GM18519 (cell line): ENCODE data around the gene TRPM3.

Experiments used
- ATAC-seq: cut with Tn5 transposase; IDR thresholded peaks from one replicate; pipeline ENCODE4 v1.9.1; 2021; ENCODE audit warnings: mild to moderate bottlenecking, moderate library complexity; ENCODE audit not compliant: unreplicated experiment, low FRiP score

The TRPM3 gene

GRCh38 chr9:70569070-70569772 lies 552.2 kb downstream of the TRPM3 start:
- ATAC-seq: no peak

GRCh38 chr9:70567511-70567910 lies 553.9 kb downstream of the TRPM3 start:
- no peak for ATAC-seq

DNA sequence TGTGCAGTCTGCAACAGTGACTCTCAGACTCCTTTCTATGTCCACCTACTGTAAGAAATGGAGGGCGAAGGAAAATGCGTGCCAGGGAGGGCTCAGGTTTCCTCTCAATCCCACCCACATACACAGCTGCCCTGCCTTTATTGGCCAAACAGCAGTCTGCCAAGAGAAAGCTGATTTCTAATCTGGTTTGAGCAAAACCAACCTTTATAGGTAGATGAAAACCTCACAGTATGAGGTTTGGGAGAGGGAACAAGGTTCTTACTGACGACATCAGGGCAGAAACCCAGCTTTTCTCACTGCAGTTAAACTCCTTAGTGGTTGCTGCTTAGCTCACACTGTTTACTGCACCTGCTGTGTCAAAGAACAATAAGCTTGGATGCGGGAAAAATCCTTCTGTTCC lies 554.7 kb downstream of the TRPM3 start:
- no peak for ATAC-seq

GRCh38 chr9:70566066-70566465 lies 555.4 kb downstream of the TRPM3 start:
- no peak for ATAC-seq

DNA sequence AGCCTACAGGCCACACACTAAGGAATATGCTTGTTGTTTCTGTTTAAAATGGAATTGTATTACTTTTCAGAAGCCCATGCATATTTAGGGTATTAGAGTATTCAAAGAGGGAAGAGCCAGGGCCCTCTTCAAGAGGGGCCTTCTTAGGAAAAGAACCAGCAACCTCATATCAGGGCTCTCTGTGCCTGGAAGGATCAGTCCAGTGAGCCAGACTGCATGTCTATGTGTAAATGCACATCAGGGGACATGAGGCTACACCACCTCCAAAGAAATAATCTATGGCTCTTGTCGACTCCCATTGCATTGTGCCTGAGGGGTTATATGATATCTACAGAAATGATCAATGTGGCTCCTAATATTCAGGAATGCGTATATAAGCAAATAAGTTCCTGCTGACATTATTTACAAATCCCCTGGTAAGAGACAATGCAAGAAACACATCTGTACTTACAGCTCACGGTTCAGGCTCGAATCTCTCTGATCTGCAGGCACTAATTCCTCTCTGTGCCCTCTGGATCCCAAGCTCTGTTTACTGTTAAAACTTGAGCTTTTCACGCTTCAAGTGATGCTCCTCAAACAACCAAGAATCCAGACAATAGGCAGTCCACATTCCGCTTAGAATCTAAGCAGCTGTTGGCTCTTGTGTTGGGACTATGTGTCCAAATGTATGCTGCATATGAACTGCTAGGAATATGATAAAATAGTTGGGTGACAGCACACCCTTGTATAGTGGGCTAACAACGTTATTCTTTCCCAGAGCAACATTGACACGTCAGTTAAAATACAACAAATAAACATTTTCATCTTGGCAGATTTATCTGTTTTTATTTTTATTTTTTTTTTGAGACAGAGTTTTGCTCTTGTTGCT lies 556.7 kb downstream of the TRPM3 start:
- no peak for ATAC-seq

DNA sequence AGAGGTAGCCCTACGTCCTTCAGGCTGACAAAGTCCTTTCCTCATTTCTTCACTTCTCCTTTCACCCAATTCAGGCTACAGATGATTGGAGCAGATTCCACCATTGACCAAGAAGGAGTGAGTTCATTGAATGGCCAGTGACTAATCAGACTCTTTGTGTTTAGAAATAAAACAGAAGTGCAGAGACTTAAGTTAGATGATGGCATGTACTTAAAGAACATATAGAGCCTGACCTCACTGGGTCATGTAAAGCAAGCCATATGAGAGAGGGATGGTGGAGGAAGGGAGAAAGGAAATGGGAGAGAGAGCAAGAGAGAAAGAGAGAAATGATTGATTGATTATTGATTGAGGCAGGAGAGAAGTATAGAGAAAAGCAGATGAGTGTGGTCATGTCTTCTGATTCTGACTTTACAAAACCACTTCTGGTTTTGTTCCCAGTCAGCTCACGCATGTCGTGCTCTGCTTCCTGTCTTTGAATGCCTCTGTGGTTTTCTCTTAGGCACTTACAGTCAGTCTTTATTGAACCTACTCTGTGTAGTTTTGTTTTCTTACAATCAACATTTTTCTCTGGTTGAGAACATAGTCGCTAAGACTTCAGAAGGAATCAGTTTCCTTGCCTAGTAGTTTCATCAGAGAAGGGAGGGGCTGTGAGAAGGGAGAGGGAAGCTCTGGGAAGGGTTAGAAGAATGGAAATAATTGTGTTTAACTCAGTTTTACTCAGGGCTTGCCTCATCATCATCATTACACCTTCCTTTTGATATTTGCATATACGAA lies 557.8 kb downstream of the TRPM3 start:
- ATAC-seq: peak; percentile 99

GRCh38 chr9:70563010-70563409 lies 558.4 kb downstream of the TRPM3 start:
- no peak for ATAC-seq

DNA sequence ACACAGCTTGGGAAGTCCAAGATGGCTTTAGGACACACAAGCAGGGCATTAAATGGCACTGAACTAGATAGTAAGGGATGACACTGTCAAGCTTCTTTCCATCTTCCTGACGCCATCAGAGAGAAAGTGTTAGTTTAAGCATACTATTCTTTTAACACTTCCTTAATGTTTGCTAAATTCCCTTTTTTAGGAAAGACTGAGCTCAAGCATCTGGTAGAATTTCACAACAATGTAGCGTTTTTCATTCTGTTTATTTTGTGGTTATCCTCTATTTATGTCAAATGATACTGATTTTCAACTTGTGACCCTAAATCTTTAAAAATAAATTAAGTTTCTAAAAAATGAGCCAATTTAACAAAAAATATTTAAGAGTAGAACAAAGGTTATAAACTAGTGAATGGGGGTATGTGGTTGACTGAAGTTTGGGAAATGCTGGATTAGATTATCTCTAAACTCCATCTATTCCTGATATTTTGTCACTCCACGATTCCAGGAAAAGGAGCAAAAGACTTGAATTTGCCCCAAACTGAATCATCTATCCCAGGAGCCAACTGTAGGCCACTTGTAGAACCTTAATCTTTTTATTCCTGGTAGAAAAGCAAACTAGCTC lies 559.5 kb downstream of the TRPM3 start:
- no peak for ATAC-seq

- ATAC-seq: no peak
Measured at GRCh38 chr9:70561111-70561510, 560.3 kb downstream of the TRPM3 start.

DNA sequence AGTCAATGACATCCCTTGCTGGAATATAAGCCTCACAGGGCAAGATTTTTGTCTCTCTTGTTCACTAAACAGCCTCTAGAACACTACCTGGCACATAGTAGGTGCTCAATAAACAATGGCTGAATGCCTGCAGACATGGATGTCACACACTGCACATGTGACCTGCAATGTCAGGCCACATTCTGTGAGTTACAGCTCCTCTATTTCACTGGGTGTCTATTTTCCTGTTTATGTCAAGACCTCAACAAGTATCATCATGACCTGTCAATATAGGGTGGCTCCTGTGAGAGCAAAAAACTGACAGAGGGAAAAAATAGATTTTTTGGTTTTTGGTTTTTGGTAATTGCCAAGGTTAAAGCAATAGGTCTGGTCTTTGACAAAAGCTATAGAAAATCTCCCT lies 562.3 kb downstream of the TRPM3 start:
- no peak for ATAC-seq

DNA sequence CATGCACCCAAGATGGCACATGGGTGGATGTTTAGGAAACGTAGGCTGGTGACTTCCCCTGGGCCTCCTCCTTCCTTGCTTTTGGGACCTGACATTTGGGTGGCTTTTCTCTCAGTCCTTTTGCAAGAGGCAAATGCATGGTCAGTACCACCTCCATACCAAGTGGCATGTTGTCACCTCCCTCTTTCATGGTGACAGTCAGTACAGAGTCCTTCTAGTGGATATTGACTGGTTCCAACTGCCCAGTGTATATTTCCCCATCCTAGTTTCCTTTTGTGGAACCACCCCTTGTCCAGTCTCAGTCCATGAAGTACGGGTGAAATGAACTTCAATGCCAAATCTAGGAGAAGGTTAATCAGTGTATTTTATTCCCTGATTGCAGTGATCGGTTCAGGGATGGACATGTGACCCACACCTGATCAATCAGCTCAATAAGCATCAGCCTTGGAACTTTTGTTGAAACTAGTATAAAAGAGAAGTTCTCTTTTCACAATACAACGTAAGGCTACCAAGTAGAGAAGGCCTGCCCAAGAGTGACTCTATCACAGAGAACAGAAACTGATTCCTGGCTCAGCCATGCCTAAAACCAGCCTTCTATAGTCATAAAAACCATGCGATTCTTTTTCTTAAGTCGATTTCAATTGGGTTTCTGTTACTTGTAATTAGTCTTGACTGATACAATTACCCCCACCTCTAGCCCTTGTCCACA lies 563.6 kb downstream of the TRPM3 start:
- ATAC-seq: peak; percentile 98

DNA sequence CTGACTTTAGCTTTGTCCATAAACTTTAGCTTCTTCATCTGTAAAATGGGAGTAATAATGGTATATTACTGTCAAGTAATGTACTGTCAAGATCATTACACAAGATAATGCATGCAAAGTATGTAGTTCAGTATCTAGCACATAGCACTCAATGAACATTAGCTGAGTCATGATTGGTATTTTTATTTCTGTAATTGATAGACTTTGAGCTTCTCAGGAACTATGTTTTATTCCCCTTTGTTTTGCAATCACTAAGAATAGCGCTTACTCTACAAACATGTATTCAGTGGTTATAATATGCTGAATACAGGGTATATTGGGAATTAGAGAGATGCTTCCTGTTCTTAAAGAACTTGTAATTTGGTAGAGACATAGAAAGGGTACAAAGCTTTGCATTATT lies 564.6 kb downstream of the TRPM3 start:
- no peak for ATAC-seq

DNA sequence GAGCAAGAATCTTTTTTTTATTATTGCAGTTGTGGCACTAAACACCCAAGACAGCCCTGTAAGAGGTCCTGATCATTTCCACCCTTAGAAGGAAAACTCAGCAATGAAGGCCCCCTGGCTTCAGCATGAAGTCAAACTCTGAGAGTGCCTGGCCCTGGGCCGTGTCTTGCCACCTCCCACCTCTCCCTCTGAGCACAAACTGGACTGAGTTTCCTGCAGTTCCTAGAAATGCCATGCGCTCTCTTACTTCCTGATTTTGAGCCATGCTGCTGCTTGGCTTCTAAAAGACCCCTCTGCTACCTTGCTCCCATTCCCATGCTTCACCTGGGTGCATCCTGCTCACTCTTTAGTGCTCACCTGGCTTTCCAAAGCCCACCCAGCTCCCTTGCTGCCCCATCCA lies 566.5 kb downstream of the TRPM3 start:
- ATAC-seq: no peak

DNA sequence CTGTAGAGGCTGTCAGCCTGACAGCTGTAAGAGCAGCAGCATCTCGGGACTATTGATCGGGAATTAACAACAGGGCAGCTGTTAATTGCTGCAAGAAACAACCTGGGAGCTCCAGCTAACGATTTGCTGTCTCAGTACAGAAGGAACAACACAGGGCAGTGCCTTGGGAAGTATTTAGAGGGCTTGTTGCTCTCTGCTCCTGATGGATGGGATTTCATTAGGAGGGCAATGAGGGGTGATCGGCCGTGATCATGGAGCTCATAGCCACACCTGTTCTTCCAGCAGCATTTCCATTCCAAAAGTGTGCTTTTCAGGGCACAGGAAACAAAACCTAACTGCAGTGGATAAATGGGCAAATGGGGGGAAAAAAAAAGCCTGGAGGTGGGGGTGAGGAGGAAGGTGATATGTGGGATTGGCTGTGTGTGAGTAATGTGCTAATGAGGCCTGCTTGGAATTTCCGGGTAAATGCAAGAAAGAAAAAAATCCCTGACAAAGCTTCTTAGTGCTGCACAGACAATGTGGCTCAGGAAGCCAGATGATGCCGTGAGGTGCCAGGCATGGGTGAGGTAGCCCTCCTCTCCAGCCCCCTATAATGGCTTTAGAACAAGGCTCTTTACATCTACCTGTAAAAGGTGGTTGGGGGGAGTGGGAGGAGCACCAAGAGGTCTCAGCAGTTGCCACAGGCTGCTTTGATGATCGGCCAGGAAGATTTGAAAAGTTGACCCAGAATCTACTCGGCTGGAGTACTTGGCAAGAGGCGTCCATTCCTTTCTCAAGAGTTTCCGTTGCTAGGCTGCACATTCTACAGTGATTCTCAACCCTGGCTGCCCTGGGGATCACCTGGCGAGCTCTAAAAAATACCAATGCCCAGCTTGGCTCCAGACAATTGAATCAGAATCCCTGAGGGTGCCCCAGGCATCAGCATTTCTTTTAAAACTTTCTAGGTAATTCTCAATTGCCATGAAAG lies 567.4 kb downstream of the TRPM3 start:
- ATAC-seq: no peak

DNA sequence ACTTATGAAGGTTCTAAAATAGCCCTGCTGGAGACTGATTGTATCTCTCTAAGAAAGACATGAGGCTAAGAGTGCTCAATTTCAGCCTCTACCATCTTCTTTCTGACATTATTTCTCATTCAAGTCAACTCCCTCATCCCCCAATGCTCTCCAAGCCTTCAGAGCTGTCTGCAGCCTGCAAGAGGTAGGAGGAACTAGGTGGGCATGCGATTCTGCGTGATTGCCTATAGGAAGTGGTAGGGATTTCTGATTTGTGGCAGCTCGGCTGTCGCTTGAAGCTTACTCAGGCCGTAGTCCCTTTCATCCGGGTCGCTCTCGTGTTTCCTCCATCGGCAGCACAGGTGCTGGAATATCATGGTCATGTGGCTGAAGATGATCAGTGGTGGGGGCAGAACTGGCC lies 568.9 kb downstream of the TRPM3 start:
- no peak for ATAC-seq

- no peak for ATAC-seq
Measured at GRCh38 chr9:70551801-70552200, 569.6 kb downstream of the TRPM3 start.

GRCh38 chr9:70551396-70551795 lies 570.0 kb downstream of the TRPM3 start:
- ATAC-seq: no peak

DNA sequence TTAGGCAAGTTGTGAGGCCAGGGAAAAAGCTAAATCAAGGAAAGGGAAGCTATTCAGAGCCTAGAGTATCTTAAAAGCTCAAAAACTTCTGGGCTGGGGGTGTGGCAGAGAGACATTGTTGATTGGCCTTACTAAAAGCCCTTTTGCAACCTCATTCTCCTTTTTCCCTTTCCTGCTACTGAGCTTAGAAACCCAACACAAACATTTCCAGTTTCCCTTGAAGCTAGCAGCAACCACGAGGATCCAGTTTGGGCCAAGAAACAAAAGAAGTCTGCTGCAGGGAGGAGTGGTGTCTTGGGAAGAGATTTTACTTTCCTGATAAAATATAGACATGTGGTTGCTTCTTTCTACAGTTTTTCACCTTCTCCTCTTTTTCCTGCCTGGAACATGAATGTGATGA lies 571.5 kb downstream of the TRPM3 start:
- no peak for ATAC-seq

GRCh38 chr9:70542311-70542931 lies 579.0 kb downstream of the TRPM3 start:
- no peak for ATAC-seq
